HEK293T (cell line): ENCODE measurements around the gene FHL1.

Experiments
- CTCF ChIA-PET: fragments of 350-600 bp; formaldehyde crosslinking; extraction: SDS; loops from one replicate; lab custom pipeline; 2021; ENCODE audit warnings: antibody characterized with exemption, inconsistent platforms; lab: Yijun Ruan, JAX
- POLR2A ChIA-PET: fragments of 350-600 bp; formaldehyde crosslinking; extraction: SDS; loops from one replicate; lab custom pipeline; 2020; ENCODE audit warnings: antibody characterized with exemption, inconsistent platforms; lab: Yijun Ruan, JAX
- DNase-seq: peaks from one replicate; pipeline ENCODE4 v3.0.0; 2012; ENCODE audit warnings: mixed read lengths; ENCODE audit errors: extremely low spot score
- ARNT ChIP-seq: fragments of 450-650 bp; IDR thresholded peaks from 2 replicates; pipeline ENCODE4 v1.6.1; 2017; ENCODE audit warnings: mild to moderate bottlenecking
- BHLHE40 ChIP-seq: fragments of 450-650 bp; IDR thresholded peaks from 2 replicates; pipeline ENCODE4 v1.6.1; 2016; ENCODE audit warnings: mild to moderate bottlenecking, moderate library complexity, borderline replicate concordance
- CTBP1 ChIP-seq: fragments of 450-650 bp; IDR thresholded peaks from 2 replicates; pipeline ENCODE4 v1.6.1; 2016; ENCODE audit warnings: borderline replicate concordance
- ELF4 ChIP-seq: fragments of 450-650 bp; IDR thresholded peaks from 2 replicates; pipeline ENCODE4 v1.6.1; 2017; ENCODE audit warnings: antibody characterized with exemption
- FOXA1 ChIP-seq: fragments of 450-650 bp; IDR thresholded peaks from 2 replicates; pipeline ENCODE4 v1.6.1; 2016; ENCODE audit warnings: mild to moderate bottlenecking
- FOXK2 ChIP-seq: fragments of 450-650 bp; IDR thresholded peaks from 2 replicates; pipeline ENCODE4 v1.6.1; 2016; ENCODE audit warnings: mild to moderate bottlenecking
- HDGF ChIP-seq: fragments of 450-650 bp; IDR thresholded peaks from 2 replicates; pipeline ENCODE4 v1.6.1; 2017; ENCODE audit warnings: antibody characterized with exemption, borderline replicate concordance
- L3MBTL2 ChIP-seq: fragments of 450-650 bp; conservative IDR thresholded peaks from 2 replicates; pipeline ENCODE4 v1.6.1; 2016; ENCODE audit warnings: mild to moderate bottlenecking
- LEF1 ChIP-seq: fragments of 450-650 bp; IDR thresholded peaks from 2 replicates; pipeline ENCODE4 v1.6.1; 2017; ENCODE audit warnings: mild to moderate bottlenecking, borderline replicate concordance
- NFRKB ChIP-seq: fragments of 450-650 bp; IDR thresholded peaks from 2 replicates; pipeline ENCODE4 v1.6.1; 2016; ENCODE audit warnings: mild to moderate bottlenecking, moderate library complexity
- PKNOX1 ChIP-seq: fragments of 450-650 bp; IDR thresholded peaks from 2 replicates; pipeline ENCODE4 v1.6.1; 2016
- SP1 ChIP-seq: fragments of 450-650 bp; IDR thresholded peaks from 2 replicates; pipeline ENCODE4 v1.6.1; 2017
- SUZ12 ChIP-seq: fragments of 450-650 bp; IDR thresholded peaks from 2 replicates; pipeline ENCODE4 v1.6.1; 2016; ENCODE audit warnings: mild to moderate bottlenecking
- TARDBP ChIP-seq: fragments of 450-650 bp; IDR thresholded peaks from 2 replicates; pipeline ENCODE4 v1.6.1; 2016
- ZNF384 ChIP-seq: fragments of 450-650 bp; IDR thresholded peaks from 2 replicates; pipeline ENCODE4 v1.6.1; 2016

The FHL1 gene

GRCh38 chrX:136112778-136113177 is 34.6 kb upstream of the FHL1 start:
- DNase-seq: no peak
- no peak for TF ChIP-seq NFRKB
- no peak for TF ChIP-seq FOXK2
- no peak for TF ChIP-seq CTBP1
- no peak for TF ChIP-seq HDGF
- no peak for TF ChIP-seq PKNOX1
- TF ChIP-seq FOXA1: no peak
- TF ChIP-seq ARNT: no peak
- no peak for TF ChIP-seq ELF4
- no peak for TF ChIP-seq ZNF384
- no peak for TF ChIP-seq SP1
- TF ChIP-seq L3MBTL2: no peak
- CTCF ChIA-PET: no interaction called here
- POLR2A ChIA-PET: no interaction called here

DNA sequence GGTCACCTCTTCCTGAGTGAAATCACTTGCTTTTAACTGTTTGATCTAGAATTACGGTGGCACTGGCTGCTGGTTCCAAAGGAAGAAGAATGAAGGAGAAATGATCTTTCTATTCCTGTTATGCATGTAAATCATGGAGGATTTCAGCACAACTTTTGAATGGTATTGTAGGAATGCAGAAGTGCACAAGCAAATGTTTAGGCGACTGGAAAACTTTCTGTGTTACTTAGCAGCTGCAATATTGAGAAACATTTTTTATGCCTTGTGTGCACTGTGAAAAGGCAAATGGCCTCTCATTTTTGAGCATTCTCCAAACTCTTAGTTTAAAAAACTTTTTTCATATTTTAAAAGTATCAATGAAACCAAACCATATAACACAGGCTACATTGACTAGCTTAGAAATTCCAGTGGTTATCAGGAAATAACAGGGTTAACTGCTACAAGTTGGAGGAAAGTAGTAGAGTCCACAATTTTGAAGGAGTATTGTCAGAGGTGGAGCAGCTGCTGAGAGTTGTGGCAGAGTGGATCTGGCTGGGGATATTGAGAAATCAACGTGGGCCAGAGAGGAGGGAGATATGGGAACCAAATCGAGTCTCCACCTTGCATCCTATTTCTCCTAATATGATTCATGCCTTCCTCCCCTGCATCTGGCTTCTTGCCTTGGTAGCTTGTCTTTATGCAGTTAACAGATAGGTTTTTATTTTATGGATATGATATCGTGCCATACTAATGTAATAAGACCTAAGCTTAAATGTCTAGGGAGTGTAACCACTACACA is 32.0 kb upstream of the FHL1 start:
- TF ChIP-seq FOXA1: no peak
- TF ChIP-seq ZNF384: no peak
- no peak for TF ChIP-seq NFRKB
- TF ChIP-seq PKNOX1: no peak
- no peak for TF ChIP-seq FOXK2
- no peak for TF ChIP-seq BHLHE40
- TF ChIP-seq SP1: no peak
- ChIA-PET POLR2A (interaction anchor here (1.0 kb wide), 1 partner anchor 16 kb away, joined by 4 read pairs; no protein-coding TSS in a partner anchor), CTCF (no interaction called here)
- no peak for DNase-seq

DNA sequence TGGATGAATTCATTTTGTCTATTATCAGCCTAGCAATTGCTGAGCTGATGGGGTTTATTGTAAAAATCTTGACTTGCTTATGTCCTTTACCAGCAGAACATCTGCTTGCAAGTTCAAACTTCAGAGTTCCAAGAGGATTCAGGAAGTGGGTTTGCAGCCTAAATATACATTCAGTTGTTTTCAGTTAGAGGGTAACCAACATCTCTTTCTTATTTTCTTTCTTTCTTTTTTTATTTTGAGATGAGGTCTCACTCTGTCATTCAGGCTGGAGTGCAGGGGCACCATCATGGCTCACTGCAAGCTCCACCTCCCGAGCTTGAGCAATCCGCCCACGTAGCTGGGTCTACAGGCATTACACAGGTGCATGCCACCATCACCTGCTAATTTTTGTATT is 31.4 kb upstream of the FHL1 start:
- ChIA-PET CTCF (no interaction called here), POLR2A (no interaction called here)
- DNase-seq: no peak
- no peak for TF ChIP-seq L3MBTL2
- TF ChIP-seq BHLHE40: no peak
- TF ChIP-seq ELF4: no peak
- no peak for TF ChIP-seq PKNOX1
- no peak for TF ChIP-seq TARDBP
- TF ChIP-seq ARNT: no peak
- no peak for TF ChIP-seq LEF1

- DNase-seq: no peak
- TF ChIP-seq TARDBP (no peak), ELF4 (no peak), NFRKB (no peak), BHLHE40 (no peak), LEF1 (no peak), FOXK2 (no peak), CTBP1 (no peak), HDGF (no peak), SP1 (no peak), ZNF384 (no peak), PKNOX1 (no peak), SUZ12 (no peak)
- CTCF ChIA-PET: no interaction called here
- POLR2A ChIA-PET: interaction anchor here (1.0 kb wide), 1 partner anchor 57 kb away, joined by 3 read pairs; no protein-coding TSS in a partner anchor
Measured at GRCh38 chrX:136121788-136122187, 25.5 kb upstream of the FHL1 start.

DNA sequence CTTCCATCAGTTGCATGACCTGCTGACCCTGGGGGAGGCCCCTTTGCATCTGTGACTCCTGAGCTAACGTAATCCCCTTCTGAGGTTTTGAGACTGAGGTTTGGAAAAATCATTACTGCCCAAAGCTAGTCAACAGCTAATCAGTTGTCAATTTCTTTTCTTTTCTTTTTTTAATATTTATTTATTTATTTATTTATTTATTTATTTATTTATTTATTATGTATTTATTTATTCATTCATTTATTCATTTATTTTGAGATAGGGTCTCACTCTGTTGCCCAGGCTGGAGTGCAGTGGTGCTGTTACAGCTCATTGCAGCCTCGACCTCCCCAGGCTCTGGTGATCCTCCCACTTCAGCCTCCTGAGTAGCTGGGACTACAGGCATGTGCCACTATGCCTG is 25.1 kb upstream of the FHL1 start:
- CTCF ChIA-PET: no interaction called here
- POLR2A ChIA-PET: interaction anchor here (1.0 kb wide), 1 partner anchor 57 kb away, joined by 3 read pairs; no protein-coding TSS in a partner anchor
- DNase-seq: no peak

GRCh38 chrX:136125106-136125505 is 22.2 kb upstream of the FHL1 start:
- ChIA-PET POLR2A (no interaction called here), CTCF (no interaction called here)
- DNase-seq: no peak
- no peak for TF ChIP-seq L3MBTL2
- no peak for TF ChIP-seq CTBP1
- TF ChIP-seq BHLHE40: no peak
- TF ChIP-seq NFRKB: no peak
- no peak for TF ChIP-seq LEF1

More for the DNA sequence above, 25.1 kb upstream of the FHL1 start:
- TF ChIP-seq BHLHE40: no peak
- no peak for TF ChIP-seq LEF1
- no peak for TF ChIP-seq SUZ12
- TF ChIP-seq FOXA1: no peak
- TF ChIP-seq FOXK2: no peak
- TF ChIP-seq SP1: no peak
- no peak for TF ChIP-seq CTBP1
- no peak for TF ChIP-seq HDGF
